ENCODE results near the gene TRAPPC2.

The TRAPPC2 gene

GRCh38 chrX:13719192-13719856 is 15.1 kb downstream of the TRAPPC2 start:
- no peaks in the 10 kb centered on the region; the same call in 1 of the 2 replicates for H3F3A ChIP-seq (ENCODE audit: low read depth)
- H3K9ac ChIP-seq (ENCODE audit: low read depth, low read length, poor library complexity, severe bottlenecking) = no peak overlapping the region
- H3K79me2 ChIP-seq (ENCODE audit: insufficient read depth, low read length) = peaks cover 54% of the 10 kb centered on the region
- H3K27me3 ChIP-seq (ENCODE audit: insufficient read depth, low read length, poor library complexity, severe bottlenecking) = no peaks in the 10 kb centered on the region
- no peaks in the 10 kb centered on the region for H3K9me2 ChIP-seq (replicated peaks; ENCODE audit: low read depth, low read length)
- TF ChIP-seq EZH2phosphoT487 (IDR thresholded peaks at IDR 0.05; ENCODE audit: borderline replicate concordance) (no peak), CTCF (conservative IDR thresholded peaks at IDR 0.05; ENCODE audit: low read length) (no peak)
- no peaks in the 10 kb centered on the region for H3K9me3 ChIP-seq (ENCODE audit: insufficient read depth, low read depth, low read length)
- H3K4me2 ChIP-seq (ENCODE audit: low read depth, low read length, poor library complexity, severe bottlenecking) = peak overlapping the region; percentile 20
- H2AFZ ChIP-seq (ENCODE audit: low read length) = no peak overlapping the region
- peaks cover 56% of the 10 kb centered on the region; the same call in 1 of the 2 replicates for H3K36me3 ChIP-seq (ENCODE audit: insufficient read depth, low read length)
- no peak overlapping the region for H3K4me3 ChIP-seq (ENCODE audit: low read length, poor library complexity, severe bottlenecking)
- peaks cover 2% of the 10 kb centered on the region for H4K20me1 ChIP-seq (ENCODE audit: insufficient read depth, low read length, poor library complexity, severe bottlenecking)
- peaks cover 18% of the 10 kb centered on the region for H3K4me1 ChIP-seq (ENCODE audit: insufficient read depth, low read length, poor library complexity, severe bottlenecking)

GRCh38 chrX:13717700-13718472 is 16.5 kb downstream of the TRAPPC2 start:
- Histone ChIP-seq H3F3A (ENCODE audit: low read depth) (no peaks in the 10 kb centered on the region; the same call in 1 of the 2 replicates), H3K36me3 (ENCODE audit: insufficient read depth, low read length) (peaks cover 56% of the 10 kb centered on the region; the same call in 1 of the 2 replicates), H3K9ac (ENCODE audit: low read depth, low read length, poor library complexity, severe bottlenecking) (no peak overlapping the region)

DNA sequence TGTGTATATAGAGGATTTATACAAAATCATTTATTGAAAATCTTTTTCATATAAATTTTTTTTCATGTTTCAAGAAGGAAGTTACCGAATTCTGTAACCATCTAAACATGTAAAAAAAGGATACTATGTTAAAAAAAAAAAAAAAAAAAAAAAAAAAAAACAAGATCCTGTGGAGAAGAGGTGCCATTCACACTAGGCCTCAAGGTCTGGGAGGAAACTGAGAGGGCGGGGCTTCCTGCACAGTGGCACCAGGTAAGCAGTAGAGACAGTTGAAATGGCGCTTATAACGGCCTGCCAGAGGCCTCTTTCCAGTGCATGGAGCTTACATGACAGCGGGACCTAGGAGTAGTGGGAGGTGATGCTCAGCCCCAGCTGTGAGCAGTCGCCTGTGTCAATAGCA is 17.5 kb downstream of the TRAPPC2 start:
- H3K79me2 ChIP-seq (ENCODE audit: insufficient read depth, low read length) = peaks cover 31% of the 10 kb centered on the region
- peaks cover 13% of the 10 kb centered on the region for H3K4me1 ChIP-seq (ENCODE audit: insufficient read depth, low read length, poor library complexity, severe bottlenecking)
- H3K9ac ChIP-seq (ENCODE audit: low read depth, low read length, poor library complexity, severe bottlenecking) = no peak overlapping the region
- H2AFZ ChIP-seq (ENCODE audit: low read length) = no peak overlapping the region
- no peaks in the 10 kb centered on the region for H3F3A ChIP-seq (ENCODE audit: low read depth)
- H3K27me3 ChIP-seq (ENCODE audit: insufficient read depth, low read length, poor library complexity, severe bottlenecking) = no peaks in the 10 kb centered on the region
- TF ChIP-seq CTCF (conservative IDR thresholded peaks at IDR 0.05; ENCODE audit: low read length) (no peak), EZH2phosphoT487 (IDR thresholded peaks at IDR 0.05; ENCODE audit: borderline replicate concordance) (no peak)
- H4K20me1 ChIP-seq (ENCODE audit: insufficient read depth, low read length, poor library complexity, severe bottlenecking) = peaks cover 2% of the 10 kb centered on the region
- no peak overlapping the region for H3K4me3 ChIP-seq (ENCODE audit: low read length, poor library complexity, severe bottlenecking)
- no peak overlapping the region for H3K4me2 ChIP-seq (ENCODE audit: low read depth, low read length, poor library complexity, severe bottlenecking)
- no peaks in the 10 kb centered on the region for H3K9me2 ChIP-seq (replicated peaks; ENCODE audit: low read depth, low read length)
- peaks cover 63% of the 10 kb centered on the region; the same call in 1 of the 2 replicates for H3K36me3 ChIP-seq (ENCODE audit: insufficient read depth, low read length)
- H3K9me3 ChIP-seq (ENCODE audit: insufficient read depth, low read depth, low read length) = no peaks in the 10 kb centered on the region

More at GRCh38 chrX:13717700-13718472, 16.5 kb downstream of the TRAPPC2 start:
- H3K4me2 ChIP-seq (ENCODE audit: low read depth, low read length, poor library complexity, severe bottlenecking) = no peak overlapping the region
- H3K4me3 ChIP-seq (ENCODE audit: low read length, poor library complexity, severe bottlenecking) = no peak overlapping the region
- no peaks in the 10 kb centered on the region for H3K27me3 ChIP-seq (ENCODE audit: insufficient read depth, low read length, poor library complexity, severe bottlenecking)
- no peaks in the 10 kb centered on the region for H3K9me2 ChIP-seq (replicated peaks; ENCODE audit: low read depth, low read length)
- no peak overlapping the region for H2AFZ ChIP-seq (ENCODE audit: low read length)
- H3K4me1 ChIP-seq (ENCODE audit: insufficient read depth, low read length, poor library complexity, severe bottlenecking) = peaks cover 18% of the 10 kb centered on the region
- peaks cover 2% of the 10 kb centered on the region for H4K20me1 ChIP-seq (ENCODE audit: insufficient read depth, low read length, poor library complexity, severe bottlenecking)
- TF ChIP-seq EZH2phosphoT487 (IDR thresholded peaks at IDR 0.05; ENCODE audit: borderline replicate concordance) (no peak), CTCF (conservative IDR thresholded peaks at IDR 0.05; ENCODE audit: low read length) (no peak)
- no peaks in the 10 kb centered on the region for H3K9me3 ChIP-seq (ENCODE audit: insufficient read depth, low read depth, low read length)
- peaks cover 40% of the 10 kb centered on the region for H3K79me2 ChIP-seq (ENCODE audit: insufficient read depth, low read length)
